Tibial artery (tissue), 4 donors: ENCODE results near the gene COL4A3.

ENCODE experiments used
- DNase-seq, 2 donors: peaks; one replicate each; pipeline ENCODE4 v3.0.0-alpha.2; 2019
- H3K27ac ChIP-seq, 2 donors: fragments of 200-600 bp; sonication (generic) in 1 of 2; 1 replicate in 1 of 2; 2 replicates in 1 of 2; pipeline ENCODE4 v1.5.1; 2018 to 2019; ENCODE audit warnings: mild to moderate bottlenecking in 1 of 2
- H3K27me3 ChIP-seq, 2 donors: fragments of 200-600 bp; sonication (generic) in 1 of 2; one replicate each; pipeline versions ENCODE4 v1.5.1 to v1.6.0; 2016 to 2019
- H3K36me3 ChIP-seq, 3 donors: fragments of 200-600 bp; sonication (generic) in 2 of 3; one replicate each; pipeline ENCODE4 v1.5.1; 2016 to 2019; ENCODE audit warnings: mild to moderate bottlenecking in 2 of 3
- H3K4me1 ChIP-seq, 4 donors: fragments of 200-600 bp; sonication (generic) in 2 of 4; 1 replicate in 3 of 4; 2 replicates in 1 of 4; pipeline ENCODE4 v1.5.1; 2016 to 2019
- H3K4me3 ChIP-seq, 2 donors: fragments of 200-600 bp; sonication (generic) in 1 of 2; 1 replicate in 1 of 2; 2 replicates in 1 of 2; pipeline ENCODE4 v1.5.1; 2018 to 2019; ENCODE audit warnings: mild to moderate bottlenecking in 2 of 2
- H3K9me3 ChIP-seq, 3 donors: fragments of 200-600 bp; sonication (generic) in 1 of 3; one replicate each; pipeline ENCODE4 v1.5.1; 2016 to 2019
- CTCF ChIP-seq, 2 experiments: fragments of 200-600 bp in 1 of 2; fragments of 450-650 bp in 1 of 2; IDR thresholded peaks; one replicate each; pipeline ENCODE4 v1.5.1; 2017 to 2019; ENCODE audit warnings: antibody characterized with exemption in 2 of 2, mild to moderate bottlenecking in 1 of 2, moderate library complexity in 1 of 2
- intact Hi-C: fragments of 100-400 bp; cut with DNase I; formaldehyde crosslinking; loops from one replicate; pipeline ENCODE4 v1.15.0; 2023; ENCODE audit warnings: low total_unique reads

Gene COL4A3

GRCh38 chr2:227252831-227253230 lies 88.4 kb downstream of the COL4A3 start:
- Histone ChIP-seq H3K4me1 (peaks cover 0 to 4% (median 0%) of the 10 kb centered on the region in 4 donors), H3K27me3 (no peaks in the 10 kb centered on the region), H3K27ac (no peak overlapping the region), H3K4me3 (no peak overlapping the region), H3K9me3 (no peaks in the 10 kb centered on the region), H3K36me3 (peaks cover 0 to 6% (median 0%) of the 10 kb centered on the region in 3 donors)
- intact Hi-C loops: no loop called here
- DNase-seq: no peak
- no peak for TF ChIP-seq CTCF (IDR thresholded peaks at IDR 0.05)

GRCh38 chr2:227256605-227257004 lies 92.2 kb downstream of the COL4A3 start:
- intact Hi-C loops: no loop called here
- H3K4me3 ChIP-seq: no peak overlapping the region
- H3K4me1 ChIP-seq: peaks cover 0 to 4% (median 0%) of the 10 kb centered on the region in 4 donors
- no peaks in the 10 kb centered on the region for H3K27me3 ChIP-seq
- no peak overlapping the region for H3K27ac ChIP-seq
- H3K9me3 ChIP-seq: no peaks in the 10 kb centered on the region
- peaks cover 0 to 18% (median 0%) of the 10 kb centered on the region in 3 donors for H3K36me3 ChIP-seq
- no peak for TF ChIP-seq CTCF (IDR thresholded peaks at IDR 0.05)
- DNase-seq: no peak

GRCh38 chr2:227257820-227258219 lies 93.4 kb downstream of the COL4A3 start:
- intact Hi-C loops: no loop called here
- no peak for DNase-seq
- no peak for TF ChIP-seq CTCF (IDR thresholded peaks at IDR 0.05)
- Histone ChIP-seq H3K27ac (no peak overlapping the region), H3K27me3 (no peaks in the 10 kb centered on the region), H3K9me3 (no peaks in the 10 kb centered on the region), H3K36me3 (peaks cover 0 to 18% (median 0%) of the 10 kb centered on the region in 3 donors), H3K4me1 (peaks cover 0 to 2% (median 0%) of the 10 kb centered on the region in 4 donors), H3K4me3 (no peak overlapping the region)

GRCh38 chr2:227260041-227260440 lies 95.6 kb downstream of the COL4A3 start:
- no peak for DNase-seq
- no peaks in the 10 kb centered on the region for H3K27me3 ChIP-seq
- TF ChIP-seq CTCF (IDR thresholded peaks at IDR 0.05): no peak
- H3K4me1 ChIP-seq: no peaks in the 10 kb centered on the region
- no peak overlapping the region for H3K27ac ChIP-seq
- H3K4me3 ChIP-seq: no peak overlapping the region
- intact Hi-C loops: no loop called here
- peaks cover 0 to 18% (median 0%) of the 10 kb centered on the region in 3 donors for H3K36me3 ChIP-seq
- no peaks in the 10 kb centered on the region for H3K9me3 ChIP-seq

- no peak for DNase-seq
- Histone ChIP-seq H3K27ac (no peak overlapping the region), H3K27me3 (no peaks in the 10 kb centered on the region), H3K9me3 (no peaks in the 10 kb centered on the region), H3K4me3 (no peak overlapping the region), H3K36me3 (no peaks in the 10 kb centered on the region), H3K4me1 (no peaks in the 10 kb centered on the region)
- no peak for TF ChIP-seq CTCF (IDR thresholded peaks at IDR 0.05)
- intact Hi-C loops: no loop called here
These were observed 103.1 kb downstream of the COL4A3 start for GRCh38 chr2:227267410-227268115.
